Lung (tissue), 12 donors: ENCODE measurements around the gene LSM2. TPM values are rescaled to one million over a fixed set of nuclear protein-coding genes. Genes with fewer than 3 reads are reported as not detected.
"Not testable (repeated sequence)": the region's sequence is repeated elsewhere in the genome, so short reads cannot be mapped to it uniquely, and the experiment has no call there.

Experiments used
- ATAC-seq: fragments of 200-7000 bp; cut with Tn5 transposase; one replicate; pipeline ENCODE4 v1.9.1; 2020; ENCODE audit warnings: moderate number of reproducible peaks; ENCODE audit not compliant: insufficient read depth, low FRiP score
- DNase-seq, 3 donors: peaks; one replicate each; pipeline ENCODE4 v3.0.0-alpha.2; 2013 to 2017
- H3K27ac ChIP-seq, 2 donors: one replicate each; pipeline ENCODE4 v1.5.1; 2013; ENCODE audit warnings: mild to moderate bottlenecking in 2 of 2, moderate library complexity in 2 of 2, control low read depth in 1 of 2, inconsistent platforms in 1 of 2, low read depth in 1 of 2, low read length in 1 of 2
- H3K27me3 ChIP-seq, 3 donors: one replicate each; pipeline ENCODE4 v1.5.1; 2013; ENCODE audit warnings: low read length in 2 of 3; ENCODE audit not compliant: control insufficient read depth in 3 of 3, insufficient read depth in 3 of 3
- H3K36me3 ChIP-seq, 4 donors: one replicate each; pipeline ENCODE4 v1.5.1; 2013; ENCODE audit warnings: low read length in 4 of 4, mild to moderate bottlenecking in 1 of 4, moderate library complexity in 1 of 4; ENCODE audit not compliant: control insufficient read depth in 4 of 4, insufficient read depth in 4 of 4
- H3K4me1 ChIP-seq, 5 donors: one replicate each; pipeline ENCODE4 v1.5.1; 2013; ENCODE audit warnings: low read length in 5 of 5, mild to moderate bottlenecking in 2 of 5, moderate library complexity in 1 of 5; ENCODE audit not compliant: control insufficient read depth in 5 of 5, insufficient read depth in 5 of 5
- H3K4me3 ChIP-seq: one replicate; pipeline ENCODE4 v1.5.1; 2013; ENCODE audit warnings: mild to moderate bottlenecking, control low read depth, moderate library complexity
- H3K9ac ChIP-seq, 2 donors: one replicate each; pipeline ENCODE4 v1.5.1; 2013; ENCODE audit warnings: low read length in 2 of 2, control low read depth in 1 of 2; ENCODE audit not compliant: insufficient read depth in 1 of 2
- H3K9me3 ChIP-seq, 4 donors: one replicate each; pipeline ENCODE4 v1.5.1; 2013; ENCODE audit warnings: low read length in 3 of 4, mild to moderate bottlenecking in 1 of 4, moderate library complexity in 1 of 4; ENCODE audit not compliant: control insufficient read depth in 4 of 4, insufficient read depth in 3 of 4
- WGBS, 2 donors: extraction: QIAGEN DNeasy Blood & Tissue Kit; methylation state at CpG; one replicate each; pipeline ENCODE4 v1.1.7; 2013; 5-methylcytosine and 5-hydroxymethylcytosine counted together
- polyA plus RNA-seq, 2 donors: library from polyadenylated mRNA; stranded (reverse); fragments of 200-250 nt; gene quantifications; one replicate each; pipeline ENCODE4 v1.2.1, GENCODE V29; 2013
- total RNA-seq, 2 donors: library from RNA; depleted of rRNA in 1 of 2; stranded (reverse); fragments of >200 nt in 1 of 2; gene quantifications; one replicate each; pipeline ENCODE4 v1.2.1, GENCODE V29; 2014 to 2021
- TF ChIP-seq, protein P1 (sequence below): IDR thresholded peaks from 2 replicates; pipeline ENCODE4 v1.5.1; 2012; ENCODE audit warnings: mild to moderate bottlenecking; ENCODE audit errors: control extremely low read depth, extremely low read depth
- donor health status: control.
- donor health status: control.
- donor health status: Bipolar disorder and iron deficiency.
- donor health status: healthy.
- donor health status: DM: yes; HTN: yes; CAD: no.

LSM2 gene
- total and polyA plus RNA-seq, 4 donors = 22.0 to 66.7 (median 45.7) TPM

DNA sequence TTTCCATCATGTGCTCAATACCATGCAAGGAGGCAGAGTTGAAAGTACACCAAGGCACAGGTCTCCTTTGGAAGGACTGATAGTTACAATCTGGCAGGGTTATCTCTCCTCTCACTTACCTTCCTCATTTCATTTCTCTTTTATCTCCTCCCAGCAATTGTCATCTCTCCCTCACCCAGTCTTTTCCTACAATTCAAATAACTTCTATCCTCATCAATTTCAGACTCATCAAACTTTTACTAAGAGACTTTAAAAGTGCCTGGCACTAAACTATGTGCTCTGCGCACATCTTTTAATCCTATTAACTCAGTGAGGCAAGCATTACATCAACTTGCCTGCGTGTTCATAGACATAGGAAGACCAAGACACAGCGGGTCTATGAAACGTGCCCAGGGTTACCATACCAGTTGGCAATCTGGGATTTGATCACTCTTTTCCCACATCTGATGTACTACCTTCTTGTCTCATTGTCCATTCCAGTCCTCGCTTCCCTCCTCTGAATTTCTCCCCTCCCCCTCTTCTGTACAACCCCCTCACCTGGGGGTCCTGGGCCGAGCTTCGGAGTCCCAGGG lies 12.4 kb downstream of the LSM2 start:
- H3K9me3 ChIP-seq = no peaks in the 10 kb centered on the region
- WGBS, 2 donors = 27 to 31% methylated on average over 7 of the region's 7 CpGs
- H3K27me3 ChIP-seq = no peaks in the 10 kb centered on the region
- peaks cover 0 to 13% (median 5%) of the 10 kb centered on the region in 5 donors for H3K4me1 ChIP-seq
- DNase-seq = peak in 1 of 3 donors; percentile 38
- no peak for ATAC-seq
- H3K9ac ChIP-seq = peak overlapping the region; percentile 71 to 84
- peak overlapping the region; percentile 97 to 99 for H3K27ac ChIP-seq
- TF ChIP-seq, protein P1, sequence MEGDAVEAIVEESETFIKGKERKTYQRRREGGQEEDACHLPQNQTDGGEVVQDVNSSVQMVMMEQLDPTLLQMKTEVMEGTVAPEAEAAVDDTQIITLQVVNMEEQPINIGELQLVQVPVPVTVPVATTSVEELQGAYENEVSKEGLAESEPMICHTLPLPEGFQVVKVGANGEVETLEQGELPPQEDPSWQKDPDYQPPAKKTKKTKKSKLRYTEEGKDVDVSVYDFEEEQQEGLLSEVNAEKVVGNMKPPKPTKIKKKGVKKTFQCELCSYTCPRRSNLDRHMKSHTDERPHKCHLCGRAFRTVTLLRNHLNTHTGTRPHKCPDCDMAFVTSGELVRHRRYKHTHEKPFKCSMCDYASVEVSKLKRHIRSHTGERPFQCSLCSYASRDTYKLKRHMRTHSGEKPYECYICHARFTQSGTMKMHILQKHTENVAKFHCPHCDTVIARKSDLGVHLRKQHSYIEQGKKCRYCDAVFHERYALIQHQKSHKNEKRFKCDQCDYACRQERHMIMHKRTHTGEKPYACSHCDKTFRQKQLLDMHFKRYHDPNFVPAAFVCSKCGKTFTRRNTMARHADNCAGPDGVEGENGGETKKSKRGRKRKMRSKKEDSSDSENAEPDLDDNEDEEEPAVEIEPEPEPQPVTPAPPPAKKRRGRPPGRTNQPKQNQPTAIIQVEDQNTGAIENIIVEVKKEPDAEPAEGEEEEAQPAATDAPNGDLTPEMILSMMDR = no peak
- peak overlapping the region; percentile 71 for H3K4me3 ChIP-seq
- peaks cover 1 to 14% (median 13%) of the 10 kb centered on the region in 4 donors for H3K36me3 ChIP-seq

DNA sequence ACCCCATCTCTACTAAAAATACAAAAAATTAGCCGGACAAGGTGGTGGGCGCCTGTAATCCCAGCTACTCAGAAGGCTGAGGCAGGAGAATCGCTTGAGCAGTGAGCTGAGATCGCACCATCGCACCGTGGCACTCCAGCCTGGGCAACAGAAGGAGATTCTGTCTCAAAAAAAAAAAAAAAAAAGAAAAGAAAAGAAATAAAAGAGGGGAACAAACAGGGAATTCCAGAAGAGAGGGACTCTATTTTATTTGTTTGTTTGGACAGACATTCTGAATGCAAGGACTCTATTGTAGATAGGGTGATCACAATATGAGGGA lies 12.9 kb downstream of the LSM2 start:
- DNase-seq, H3K27me3 ChIP-seq, H3K4me3 ChIP-seq, H3K9ac ChIP-seq, ATAC-seq, H3K9me3 ChIP-seq: not testable (repeated sequence)
- WGBS, 2 donors = 93 to 96% methylated on average over 6 of the region's 6 CpGs
- Histone ChIP-seq H3K27ac (peak overlapping the region in 1 of 2 donors; percentile 97), H3K4me1 (peaks cover 0 to 13% (median 5%) of the 10 kb centered on the region in 5 donors), H3K36me3 (peaks cover 4 to 16% (median 15%) of the 10 kb centered on the region in 4 donors)

DNA sequence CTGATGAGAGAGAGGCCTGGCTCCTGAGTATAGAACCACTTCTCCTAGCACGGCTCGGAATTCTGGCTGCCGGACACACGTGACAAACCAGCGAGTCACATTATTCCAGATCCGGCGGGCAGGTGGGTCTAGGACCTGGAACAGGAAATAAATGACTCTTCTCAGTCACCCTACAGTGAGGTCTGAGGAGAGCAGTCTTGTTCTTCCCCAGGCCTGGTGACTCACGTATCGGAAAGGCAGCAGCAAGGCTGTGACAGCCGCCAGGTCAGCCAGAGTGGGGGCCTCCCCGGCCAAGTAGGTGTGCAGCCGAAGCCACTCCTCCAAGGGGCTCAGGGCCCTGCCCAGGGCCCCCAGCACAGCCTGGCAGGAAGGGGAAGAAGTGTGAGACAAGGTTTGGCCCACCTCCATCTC lies 14.0 kb downstream of the LSM2 start:
- TF ChIP-seq, protein P1 = no peak
- peaks cover 0 to 13% (median 5%) of the 10 kb centered on the region in 5 donors for H3K4me1 ChIP-seq
- no peak overlapping the region for H3K4me3 ChIP-seq
- H3K9me3 ChIP-seq = no peaks in the 10 kb centered on the region
- 66 to 84% methylated on average over 12 of the region's 12 CpGs for WGBS, 2 donors
- no peak overlapping the region for H3K27ac ChIP-seq
- H3K36me3 ChIP-seq = peaks cover 4 to 15% (median 13%) of the 10 kb centered on the region in 4 donors
- DNase-seq = no peak
- H3K9ac ChIP-seq = no peak overlapping the region
- ATAC-seq = no peak
- no peaks in the 10 kb centered on the region for H3K27me3 ChIP-seq

DNA sequence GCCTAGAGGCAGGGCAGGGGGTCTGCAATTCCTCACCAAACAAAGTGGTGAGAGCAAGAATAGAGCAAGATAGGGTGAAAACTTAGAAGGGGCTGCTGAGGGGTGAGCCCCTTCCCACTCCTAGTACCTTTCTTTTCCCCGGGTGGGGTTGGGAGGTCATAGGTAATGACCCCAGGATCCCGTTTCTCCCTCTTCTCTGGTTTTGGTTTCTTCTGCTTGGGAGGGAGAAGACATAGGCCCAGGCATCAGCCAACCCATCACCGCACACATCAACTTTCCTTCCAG lies 14.7 kb downstream of the LSM2 start:
- Histone ChIP-seq H3K27ac (no peak overlapping the region), H3K4me3 (no peak overlapping the region), H3K4me1 (peaks cover 0 to 13% (median 5%) of the 10 kb centered on the region in 5 donors), H3K27me3 (no peaks in the 10 kb centered on the region), H3K9ac (no peak overlapping the region), H3K36me3 (peaks cover 4 to 15% (median 9%) of the 10 kb centered on the region in 4 donors), H3K9me3 (no peaks in the 10 kb centered on the region)
- TF ChIP-seq, protein P1 = no peak
- no peak for ATAC-seq
- DNase-seq = no peak
- WGBS, 2 donors = 86 to 91% methylated on average over 3 of the region's 3 CpGs
